GM12891 (cell line): ENCODE measurements around the gene DNM1.
A peak's percentile ranks its signal among the peaks of the same experiment; 100 is the strongest.

Experiments used
- DNase-seq: peaks from one replicate; pipeline ENCODE4 v3.0.0; 2011; ENCODE audit warnings: low spot score; ENCODE audit not compliant: insufficient read length
- FAIRE-seq: peaks from 2 replicates; lab custom pipeline; 2011; peaks lifted over from hg19 to GRCh38; lab: Jason Lieb, UNC
- PAX5 ChIP-seq: IDR thresholded peaks from 2 replicates; pipeline ENCODE4 v1.6.1; 2011; ENCODE audit warnings: low read length, moderate library complexity, mild to moderate bottlenecking; ENCODE audit not compliant: insufficient read depth, severe bottlenecking
- POLR2A ChIP-seq: IDR thresholded peaks from 2 replicates; pipeline ENCODE4 v1.6.1; 2011; ENCODE audit warnings: low read depth, low read length, control low read depth
- POLR2AphosphoS5 ChIP-seq: IDR thresholded peaks from 2 replicates; pipeline ENCODE4 v1.6.1; 2011; ENCODE audit warnings: low read depth, low read length, control low read depth
- POU2F2 ChIP-seq: IDR thresholded peaks from 2 replicates; pipeline ENCODE4 v1.6.1; 2011; ENCODE audit warnings: low read depth, mild to moderate bottlenecking, control low read depth, low read length, moderate library complexity
- SPI1 ChIP-seq: IDR thresholded peaks from 2 replicates; pipeline ENCODE4 v1.6.1; 2011; ENCODE audit warnings: low read depth, low read length, control low read depth
- TAF1 ChIP-seq: IDR thresholded peaks from 2 replicates; pipeline ENCODE4 v1.6.1; 2011; ENCODE audit warnings: low read depth, low read length, control low read depth

The DNM1 gene

DNA sequence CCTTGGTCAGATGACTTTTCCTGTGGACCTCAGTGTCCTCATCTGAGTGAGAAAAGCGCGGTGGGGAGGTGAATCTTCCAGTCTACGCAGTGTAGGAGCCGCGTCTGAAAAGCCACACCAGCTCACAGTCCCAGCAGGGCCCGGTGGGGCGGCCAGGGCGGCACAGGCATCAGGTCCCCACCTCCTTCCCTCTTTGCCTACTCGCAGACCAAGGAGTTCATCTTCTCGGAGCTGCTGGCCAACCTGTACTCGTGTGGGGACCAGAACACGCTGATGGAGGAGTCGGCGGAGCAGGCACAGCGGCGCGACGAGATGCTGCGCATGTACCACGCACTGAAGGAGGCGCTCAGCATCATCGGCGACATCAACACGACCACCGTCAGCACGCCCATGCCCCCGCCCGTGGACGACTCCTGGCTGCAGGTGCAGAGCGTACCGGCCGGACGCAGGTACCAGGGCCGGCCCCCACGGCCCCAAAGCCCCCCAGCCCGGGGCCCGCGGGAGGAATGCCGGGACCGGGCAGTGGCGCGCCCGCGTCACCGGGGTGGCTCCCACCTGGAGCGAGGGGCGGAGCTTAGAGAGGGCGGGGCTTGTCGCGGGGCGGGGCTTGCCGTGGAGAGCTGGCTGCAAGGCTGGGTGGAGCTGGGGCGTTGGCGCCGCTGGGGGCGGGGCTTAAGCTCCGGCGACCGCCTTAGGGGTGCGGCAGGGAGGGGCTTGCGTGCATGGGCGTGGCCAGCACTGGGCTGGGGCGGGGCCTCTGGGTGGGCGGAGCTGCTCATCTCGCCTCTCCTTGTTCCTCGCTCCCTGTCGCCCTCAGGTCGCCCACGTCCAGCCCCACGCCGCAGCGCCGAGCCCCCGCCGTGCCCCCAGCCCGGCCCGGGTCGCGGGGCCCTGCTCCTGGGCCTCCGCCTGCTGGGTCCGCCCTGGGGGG lies 47.0 kb downstream of the DNM1 start:
- TF ChIP-seq PAX5 (no peak), POLR2AphosphoS5 (no peak), TAF1 (no peak), POLR2A (no peak), SPI1 (no peak), POU2F2 (no peak)
- DNase-seq (peak; percentile 94), FAIRE-seq (peak; percentile 60)

DNA sequence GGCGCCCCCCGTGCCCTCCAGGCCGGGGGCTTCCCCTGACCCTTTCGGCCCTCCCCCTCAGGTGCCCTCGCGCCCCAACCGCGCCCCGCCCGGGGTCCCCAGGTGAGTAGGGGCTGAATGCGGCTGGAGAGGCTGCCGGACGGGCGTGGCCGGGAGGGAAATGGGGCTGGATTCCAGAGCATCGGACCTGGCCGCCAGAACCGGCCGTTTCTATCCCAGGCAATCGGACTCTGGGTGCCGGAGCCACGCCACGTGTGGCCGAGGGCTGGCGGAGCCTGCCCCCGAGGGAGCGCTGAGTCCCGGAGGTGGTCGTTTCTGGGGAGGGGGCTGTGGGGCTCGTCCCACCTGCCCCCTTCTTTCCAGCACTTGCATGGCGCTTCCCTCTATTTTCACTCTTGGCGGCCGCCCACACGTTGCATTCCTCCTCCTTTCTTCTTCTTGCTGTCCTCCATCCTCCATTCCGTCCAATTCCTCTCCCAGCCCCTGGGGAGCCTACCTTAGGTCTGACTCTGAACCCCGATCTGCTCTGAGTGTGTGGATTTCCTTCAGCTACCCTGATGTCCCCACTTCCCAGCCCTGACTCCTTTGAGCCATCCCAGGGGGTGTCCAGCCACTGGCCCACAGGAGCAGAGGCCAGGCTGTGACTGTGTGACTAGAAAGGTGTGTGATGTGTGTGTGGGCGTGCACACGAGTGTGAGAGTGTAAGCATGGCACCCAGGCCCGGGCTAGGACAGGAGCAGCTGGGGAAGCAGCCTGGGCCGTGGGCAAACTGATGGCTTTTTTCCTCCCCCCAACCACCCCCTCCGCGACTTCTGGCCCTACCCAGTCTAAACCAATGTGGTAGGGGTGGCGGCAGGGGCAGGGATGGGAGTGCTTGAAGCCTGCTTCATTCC lies 47.9 kb downstream of the DNM1 start:
- FAIRE-seq (no peak), DNase-seq (no peak)
- no peak for TF ChIP-seq POLR2A
- TF ChIP-seq SPI1 = no peak
- TF ChIP-seq PAX5 = no peak
- TF ChIP-seq POU2F2 = no peak
- TF ChIP-seq TAF1 = no peak
- no peak for TF ChIP-seq POLR2AphosphoS5

DNA sequence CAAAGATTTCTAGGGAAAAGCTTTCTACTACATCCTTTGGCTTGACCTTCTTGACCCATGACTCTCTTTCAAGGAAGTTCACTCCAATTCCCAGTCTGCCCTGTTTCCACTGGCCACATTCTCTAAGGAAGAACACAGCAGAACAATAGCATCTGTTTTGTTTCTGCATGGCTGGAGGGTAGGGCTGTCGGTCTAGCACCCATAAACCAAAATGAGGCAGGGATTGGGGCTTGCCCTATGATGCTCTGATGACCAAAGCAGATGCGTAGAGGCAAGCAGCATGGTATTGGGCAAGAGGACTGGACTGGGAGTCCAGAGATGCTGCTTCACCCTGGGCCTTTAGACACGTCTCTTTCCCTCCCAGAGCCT lies 48.5 kb downstream of the DNM1 start:
- FAIRE-seq (no peak), DNase-seq (no peak)
- TF ChIP-seq POU2F2 (no peak), SPI1 (no peak), POLR2AphosphoS5 (no peak), PAX5 (no peak), TAF1 (no peak), POLR2A (no peak)

DNA sequence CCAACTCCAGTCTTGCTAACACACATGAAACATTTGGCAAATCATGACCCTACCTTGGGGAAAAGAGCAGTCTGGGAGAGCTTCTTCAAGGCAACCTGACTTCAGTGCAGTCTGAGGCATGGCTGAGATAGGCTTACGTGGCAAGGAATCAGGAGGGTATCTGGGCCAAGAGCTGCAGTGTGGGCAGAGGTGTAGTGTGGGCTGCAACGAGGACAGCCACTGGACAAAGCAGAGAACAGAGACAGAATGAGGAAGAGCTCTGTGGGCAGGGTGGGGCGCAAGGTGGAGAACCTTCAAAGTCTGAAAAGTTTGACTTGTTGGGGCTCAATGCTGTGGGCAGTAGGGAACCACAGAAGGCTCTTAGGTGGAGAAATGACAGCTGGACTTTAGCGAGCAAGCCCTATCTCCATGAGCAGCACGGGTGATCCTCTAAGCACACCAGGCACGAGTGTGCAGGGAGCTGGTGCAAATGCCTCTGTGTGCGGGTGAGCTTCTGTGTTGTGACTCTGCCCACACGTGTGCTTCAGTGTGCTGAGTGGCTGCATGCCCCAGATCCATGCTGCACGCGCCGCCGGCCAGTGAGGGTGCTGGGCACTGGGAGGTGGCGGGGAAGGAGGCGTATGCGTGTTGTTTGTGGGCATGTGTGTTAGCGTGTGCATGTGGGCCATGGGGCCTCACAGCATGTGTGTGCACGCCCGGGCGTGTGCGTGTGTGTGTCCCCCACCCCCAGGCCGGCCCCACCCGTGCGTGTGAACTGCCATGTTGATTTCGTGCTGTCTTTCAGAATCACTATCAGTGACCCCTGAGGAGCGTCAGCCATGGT lies 49.3 kb downstream of the DNM1 start:
- TF ChIP-seq POLR2A (no peak), POLR2AphosphoS5 (no peak), TAF1 (no peak), PAX5 (no peak), SPI1 (no peak), POU2F2 (no peak)
- no peak for FAIRE-seq
- DNase-seq = no peak

DNA sequence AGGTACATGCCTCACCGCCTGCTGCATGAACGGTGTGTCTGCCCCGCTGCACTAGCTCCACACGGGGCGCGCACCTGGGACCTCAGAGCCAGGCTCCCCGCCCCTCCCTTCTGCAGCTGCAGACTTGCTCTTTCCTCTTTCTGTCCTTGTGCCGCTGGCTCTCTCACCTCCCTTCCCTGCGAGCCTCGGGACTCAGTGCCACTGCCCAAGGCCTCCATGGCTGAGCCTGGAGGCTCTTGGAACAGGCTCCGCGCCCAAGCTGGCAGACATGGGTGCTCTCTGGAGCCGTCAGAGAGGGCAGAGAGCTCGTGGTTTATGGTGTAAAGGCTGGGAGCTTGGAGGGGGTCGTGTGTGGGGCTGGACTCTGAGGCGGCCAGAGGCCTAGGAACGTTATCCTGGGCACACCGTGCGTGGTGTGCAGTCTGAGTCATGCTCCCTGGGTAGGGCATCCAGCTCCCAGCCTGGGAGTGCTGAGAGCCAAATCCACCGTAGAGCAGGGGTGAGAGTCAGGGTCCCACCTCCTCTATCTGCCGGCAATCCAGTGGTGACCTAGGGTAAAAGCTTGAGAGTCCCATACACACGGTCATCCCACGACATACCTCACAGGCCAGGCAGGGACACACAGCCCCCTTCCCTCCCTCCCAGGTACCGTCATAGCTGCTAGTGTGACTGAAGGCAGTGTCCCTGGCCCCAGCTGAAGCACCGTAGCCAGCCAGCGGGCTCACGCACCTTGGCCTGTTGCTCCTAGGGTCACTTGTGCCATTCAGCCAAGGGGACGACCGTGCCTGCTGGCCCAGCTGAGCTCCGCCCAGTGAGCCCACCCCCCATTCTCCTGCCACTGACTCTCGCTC lies 50.2 kb downstream of the DNM1 start:
- TF ChIP-seq POLR2A (no peak), TAF1 (no peak)
- DNase-seq (no peak), FAIRE-seq (no peak)

DNA sequence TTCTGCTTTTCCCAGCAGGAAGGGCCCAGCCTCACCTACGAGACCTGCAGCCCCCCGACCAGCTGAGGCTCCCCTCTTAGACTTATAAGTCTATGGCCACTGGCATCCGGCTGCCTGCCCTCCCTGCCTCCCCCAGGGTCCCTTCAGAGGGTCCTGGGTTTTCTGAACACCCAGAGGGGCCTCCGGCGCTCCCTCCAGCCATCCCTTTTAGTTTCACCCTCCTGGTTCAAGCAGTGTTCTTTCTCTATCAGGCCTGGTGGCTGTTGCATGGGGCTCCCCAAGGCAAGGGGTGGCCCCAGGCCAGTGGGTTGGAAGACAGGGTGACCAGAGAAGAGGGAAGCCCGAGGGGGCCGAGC lies 50.8 kb downstream of the DNM1 start:
- no peak for TF ChIP-seq POU2F2
- no peak for TF ChIP-seq SPI1
- TF ChIP-seq POLR2A = no peak
- TF ChIP-seq PAX5 = no peak
- no peak for TF ChIP-seq POLR2AphosphoS5
- DNase-seq (no peak), FAIRE-seq (no peak)

DNA sequence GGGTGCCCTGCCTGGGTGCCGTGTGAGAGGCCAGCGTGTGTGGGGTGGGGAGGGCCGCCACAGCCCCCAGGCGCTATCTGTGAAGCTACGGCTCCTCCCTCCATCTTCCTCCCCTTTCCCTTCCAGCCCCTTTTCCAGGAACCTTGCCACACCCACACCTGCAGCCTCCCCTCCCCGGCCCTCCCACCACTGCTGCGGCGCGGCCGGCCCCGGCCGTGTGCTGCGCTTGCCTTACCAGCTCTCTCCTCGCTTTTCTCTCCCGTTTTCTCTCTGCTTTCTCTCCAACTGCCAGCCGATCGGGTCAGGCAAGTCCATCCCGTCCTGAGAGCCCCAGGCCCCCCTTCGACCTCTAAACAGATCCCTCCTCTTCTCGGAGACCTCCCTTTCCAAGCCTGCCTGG lies 51.2 kb downstream of the DNM1 start:
- DNase-seq = no peak
- FAIRE-seq = no peak
- TF ChIP-seq POLR2A (no peak), PAX5 (no peak), SPI1 (no peak), TAF1 (no peak), POLR2AphosphoS5 (no peak)

DNA sequence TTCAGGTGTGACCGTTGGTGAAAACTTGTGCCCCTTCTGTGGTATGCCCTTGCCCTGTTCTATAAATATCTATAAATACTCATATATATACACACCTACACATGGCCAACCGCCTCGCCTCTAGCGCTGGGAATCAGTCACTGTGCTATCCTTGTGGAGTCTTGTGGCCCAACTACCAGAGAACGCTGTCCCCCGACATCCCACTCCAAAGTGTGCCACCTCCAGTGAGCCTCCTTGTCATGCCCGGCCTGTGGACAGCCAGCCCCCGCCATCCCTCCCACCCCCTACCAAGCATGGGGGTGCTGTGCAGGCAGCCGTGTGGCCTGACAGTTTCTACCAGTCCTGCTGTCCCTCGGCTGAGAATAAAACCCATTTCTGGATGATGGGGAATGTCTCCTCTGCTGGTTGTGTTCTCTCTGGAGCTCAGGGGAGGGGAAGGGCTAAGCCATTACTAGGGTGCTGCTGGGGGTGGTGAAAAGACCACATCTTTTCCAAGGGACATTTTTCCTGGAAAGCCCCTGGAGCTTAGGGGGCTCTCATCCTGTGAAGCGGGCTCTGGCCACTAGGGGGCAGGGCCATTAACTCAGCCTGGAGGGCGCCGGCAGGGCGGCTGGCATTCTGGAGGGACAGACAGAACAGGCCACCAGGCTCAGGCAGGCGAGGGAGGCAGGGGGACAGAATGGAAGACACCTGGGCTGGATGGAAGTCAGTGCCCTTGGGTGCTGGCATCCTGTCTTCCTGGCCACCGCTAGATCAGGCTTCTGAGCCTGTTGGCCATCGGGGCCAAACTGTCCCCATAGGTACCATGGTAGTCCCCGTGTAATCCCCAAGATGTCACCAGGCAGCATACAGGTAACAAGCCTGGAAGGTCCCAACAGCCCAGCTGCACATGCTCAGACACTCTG lies 51.9 kb downstream of the DNM1 start:
- FAIRE-seq (no peak), DNase-seq (peak; percentile 80)
- TF ChIP-seq TAF1 = no peak
- no peak for TF ChIP-seq POLR2A
- TF ChIP-seq POLR2AphosphoS5 = no peak
- no peak for TF ChIP-seq POU2F2
- TF ChIP-seq PAX5 = no peak
- no peak for TF ChIP-seq SPI1
